Right lobe of liver (tissue), 4 donors: Measurements from ENCODE around the gene COPS9.

Experiments
- POLR2A ChIP-seq: fragments of 450-650 bp; IDR thresholded peaks from one replicate; pipeline ENCODE4 v1.6.1; 2017; ENCODE audit warnings: antibody characterized with exemption, mild to moderate bottlenecking
- TF ChIP-seq, protein P1 (sequence below), 4 donors: fragments of 200-600 bp in 3 of 4; fragments of 450-650 bp in 1 of 4; IDR thresholded peaks; one replicate each; pipeline versions ENCODE4 v1.5.1 to v1.8.0; 2016 to 2022; ENCODE audit warnings: antibody characterized with exemption in 4 of 4, mild to moderate bottlenecking in 2 of 4
- donor health status: DM: no; HTN: no; CAD: no.
- donor health status: DM: no; HTN: no; CAD: no.
- donor health status: DM: no; HTN: yes; CAD: no.

DNA sequence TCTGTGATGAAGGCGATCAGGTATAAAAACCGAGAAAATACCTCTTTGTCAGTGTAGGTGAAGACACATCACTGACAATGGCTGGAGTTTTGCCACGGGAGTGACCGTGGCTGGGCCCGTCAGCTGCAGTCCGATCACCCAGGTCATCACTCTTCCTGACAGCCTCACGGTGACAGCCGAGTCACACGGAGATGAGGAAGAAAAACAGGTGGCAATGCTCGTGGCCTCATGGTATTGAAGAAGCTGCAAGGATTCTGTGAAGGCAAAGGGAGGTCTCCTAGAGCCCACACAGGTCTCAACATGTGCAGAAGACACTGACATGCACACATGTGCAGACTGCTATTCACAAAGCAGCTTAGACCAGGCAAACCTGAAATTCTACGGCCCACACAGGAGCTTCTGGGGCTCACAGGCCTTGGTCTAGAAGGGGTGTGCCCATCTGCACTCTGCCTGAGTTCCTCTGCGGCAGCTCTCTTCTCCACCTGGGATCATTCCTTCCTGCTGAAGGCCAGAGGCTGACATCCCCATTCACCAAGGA, 7.4 kb downstream of the COPS9 start:
- TF ChIP-seq, protein P1, sequence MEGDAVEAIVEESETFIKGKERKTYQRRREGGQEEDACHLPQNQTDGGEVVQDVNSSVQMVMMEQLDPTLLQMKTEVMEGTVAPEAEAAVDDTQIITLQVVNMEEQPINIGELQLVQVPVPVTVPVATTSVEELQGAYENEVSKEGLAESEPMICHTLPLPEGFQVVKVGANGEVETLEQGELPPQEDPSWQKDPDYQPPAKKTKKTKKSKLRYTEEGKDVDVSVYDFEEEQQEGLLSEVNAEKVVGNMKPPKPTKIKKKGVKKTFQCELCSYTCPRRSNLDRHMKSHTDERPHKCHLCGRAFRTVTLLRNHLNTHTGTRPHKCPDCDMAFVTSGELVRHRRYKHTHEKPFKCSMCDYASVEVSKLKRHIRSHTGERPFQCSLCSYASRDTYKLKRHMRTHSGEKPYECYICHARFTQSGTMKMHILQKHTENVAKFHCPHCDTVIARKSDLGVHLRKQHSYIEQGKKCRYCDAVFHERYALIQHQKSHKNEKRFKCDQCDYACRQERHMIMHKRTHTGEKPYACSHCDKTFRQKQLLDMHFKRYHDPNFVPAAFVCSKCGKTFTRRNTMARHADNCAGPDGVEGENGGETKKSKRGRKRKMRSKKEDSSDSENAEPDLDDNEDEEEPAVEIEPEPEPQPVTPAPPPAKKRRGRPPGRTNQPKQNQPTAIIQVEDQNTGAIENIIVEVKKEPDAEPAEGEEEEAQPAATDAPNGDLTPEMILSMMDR (IDR thresholded peaks at IDR 0.05) = no peak
- TF ChIP-seq POLR2A = no peak
